NCI-H82 treated with DMSO at 0.1 percent for 48 hours (cell line): ENCODE data around the gene SGCA.

Experiments used
- DNase-seq: peaks from one replicate; lab custom pipeline; 2025; ENCODE audit not compliant: unreplicated experiment; lab: John Stamatoyannopoulos, UW

The SGCA gene

GRCh38 chr17:50207315-50207714 lies 41.5 kb downstream of the SGCA start:
- no peak for DNase-seq

GRCh38 chr17:50207792-50208567 lies 42.2 kb downstream of the SGCA start:
- no peak for DNase-seq

- no peak for DNase-seq
These were observed 42.8 kb downstream of the SGCA start for GRCh38 chr17:50208611-50209061.

- DNase-seq: no peak
These were observed 43.3 kb downstream of the SGCA start for GRCh38 chr17:50209133-50209471.

- DNase-seq: peak; percentile 10
These were observed 43.9 kb downstream of the SGCA start for GRCh38 chr17:50209472-50210239.

GRCh38 chr17:50210240-50211225 lies 44.7 kb downstream of the SGCA start:
- no peak for DNase-seq

GRCh38 chr17:50211249-50212120 lies 45.7 kb downstream of the SGCA start:
- no peak for DNase-seq

GRCh38 chr17:50212121-50212843 lies 46.5 kb downstream of the SGCA start:
- DNase-seq: no peak

GRCh38 chr17:50213026-50214022 lies 47.5 kb downstream of the SGCA start:
- peak; percentile 23 for DNase-seq

- no peak for DNase-seq
These were observed 49.4 kb downstream of the SGCA start for GRCh38 chr17:50214976-50215760.

- no peak for DNase-seq
These were observed 51.8 kb downstream of the SGCA start for GRCh38 chr17:50217591-50217990.

- DNase-seq: no peak
These were observed 52.4 kb downstream of the SGCA start for GRCh38 chr17:50218071-50218759.

GRCh38 chr17:50218771-50219315 lies 53.0 kb downstream of the SGCA start:
- no peak for DNase-seq

- no peak for DNase-seq
These were observed 53.5 kb downstream of the SGCA start for GRCh38 chr17:50219342-50219741.

GRCh38 chr17:50219939-50220465 lies 54.2 kb downstream of the SGCA start:
- DNase-seq: no peak

- DNase-seq: no peak
These were observed 55.0 kb downstream of the SGCA start for GRCh38 chr17:50220811-50221210.
